Left hindlimb (tissue), 1 donor: Measurements from ENCODE around the gene UBE2D2.
A peak's percentile ranks its signal among the peaks of the same experiment; 100 is the strongest.

Experiments
- DNase-seq: peaks from one replicate; pipeline ENCODE4 v3.0.0-alpha.2; 2018

UBE2D2 gene

DNA sequence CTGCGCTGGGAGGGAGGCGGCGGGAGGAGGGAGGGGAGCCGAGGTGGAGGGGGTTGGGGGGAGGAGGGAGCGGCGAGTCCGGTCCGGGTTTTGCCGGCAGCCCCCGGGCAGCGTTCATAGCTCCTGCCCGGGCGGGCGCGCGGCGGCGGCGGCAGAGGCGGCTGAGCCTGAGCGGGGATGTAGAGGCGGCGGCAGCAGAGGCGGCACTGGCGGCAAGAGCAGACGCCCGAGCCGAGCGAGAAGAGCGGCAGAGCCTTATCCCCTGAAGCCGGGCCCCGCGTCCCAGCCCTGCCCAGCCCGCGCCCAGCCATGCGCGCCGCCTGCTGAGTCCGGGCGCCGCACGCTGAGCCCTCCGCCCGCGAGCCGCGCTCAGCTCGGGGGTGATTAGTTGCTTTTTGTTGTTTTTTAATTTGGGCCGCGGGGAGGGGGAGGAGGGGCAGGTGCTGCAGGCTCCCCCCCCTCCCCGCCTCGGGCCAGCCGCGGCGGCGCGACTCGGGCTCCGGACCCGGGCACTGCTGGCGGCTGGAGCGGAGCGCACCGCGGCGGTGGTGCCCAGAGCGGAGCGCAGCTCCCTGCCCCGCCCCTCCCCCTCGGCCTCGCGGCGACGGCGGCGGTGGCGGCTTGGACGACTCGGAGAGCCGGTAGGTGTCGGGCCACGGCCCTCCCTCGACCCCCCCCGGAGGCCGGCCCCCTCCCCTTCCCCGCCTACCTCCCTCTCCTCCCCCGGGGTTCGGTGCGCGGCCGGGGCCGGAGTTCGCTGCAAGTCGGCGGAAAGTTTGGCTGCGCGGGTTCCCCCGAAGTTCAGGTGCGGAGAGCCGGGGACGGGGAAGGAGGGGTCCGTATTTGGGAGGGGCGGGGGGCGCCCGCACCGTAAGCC, 87.3 kb downstream of the UBE2D2 start, which contains the start of gene CXXC5:
Gene CXXC5, plus strand, starts transcription at position 145 of the 877 bp plus-strand sequence. CDS start 32,175 bp downstream, outside the sequence.
- DNase-seq = peak; percentile 91

DNA sequence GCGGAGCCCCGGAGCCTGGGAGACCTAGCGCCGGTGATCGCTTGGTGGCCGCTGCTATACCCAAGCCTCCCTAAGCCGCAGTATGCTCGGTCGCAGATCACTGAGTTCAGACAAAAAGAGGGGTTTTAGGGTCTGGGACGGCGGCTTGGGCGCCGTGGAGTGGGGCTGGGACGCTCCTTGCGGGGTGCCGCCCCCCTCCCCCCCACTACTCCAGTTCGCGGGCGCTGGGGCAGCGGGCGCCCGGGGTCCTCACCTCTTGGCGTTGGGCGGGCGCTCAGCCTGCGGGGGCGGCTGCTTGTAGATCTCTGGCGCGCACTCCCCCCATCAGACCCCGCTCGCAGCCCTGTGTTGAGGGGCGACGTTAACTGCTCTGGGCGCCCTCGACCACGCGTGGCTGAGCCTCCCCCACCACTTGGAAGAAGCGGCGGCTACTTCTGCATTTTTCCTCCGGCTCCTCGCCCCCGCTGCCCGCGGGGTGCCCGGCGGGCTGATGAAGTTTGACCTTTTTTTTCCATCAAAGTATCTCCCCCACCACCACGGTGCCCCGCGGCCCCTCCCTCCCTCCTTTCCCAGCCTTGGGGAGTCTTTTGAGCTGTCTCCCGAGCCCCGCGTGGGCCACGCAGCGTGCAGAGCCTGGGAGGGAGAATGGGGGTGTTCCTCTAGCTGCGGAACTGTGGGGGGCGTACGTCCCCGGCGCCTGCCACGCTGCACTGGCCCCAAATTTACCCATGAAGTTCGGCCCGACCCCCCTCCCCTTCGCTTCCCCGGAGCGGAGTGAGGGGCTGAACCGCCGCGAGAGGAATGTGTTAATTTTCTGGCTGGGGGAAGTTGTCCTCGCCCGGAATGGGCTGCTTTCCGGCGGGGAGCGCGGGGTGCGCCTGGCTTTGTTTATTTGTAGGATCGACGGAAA, 88.2 kb downstream of the UBE2D2 start:
- peak; percentile 61 for DNase-seq

DNA sequence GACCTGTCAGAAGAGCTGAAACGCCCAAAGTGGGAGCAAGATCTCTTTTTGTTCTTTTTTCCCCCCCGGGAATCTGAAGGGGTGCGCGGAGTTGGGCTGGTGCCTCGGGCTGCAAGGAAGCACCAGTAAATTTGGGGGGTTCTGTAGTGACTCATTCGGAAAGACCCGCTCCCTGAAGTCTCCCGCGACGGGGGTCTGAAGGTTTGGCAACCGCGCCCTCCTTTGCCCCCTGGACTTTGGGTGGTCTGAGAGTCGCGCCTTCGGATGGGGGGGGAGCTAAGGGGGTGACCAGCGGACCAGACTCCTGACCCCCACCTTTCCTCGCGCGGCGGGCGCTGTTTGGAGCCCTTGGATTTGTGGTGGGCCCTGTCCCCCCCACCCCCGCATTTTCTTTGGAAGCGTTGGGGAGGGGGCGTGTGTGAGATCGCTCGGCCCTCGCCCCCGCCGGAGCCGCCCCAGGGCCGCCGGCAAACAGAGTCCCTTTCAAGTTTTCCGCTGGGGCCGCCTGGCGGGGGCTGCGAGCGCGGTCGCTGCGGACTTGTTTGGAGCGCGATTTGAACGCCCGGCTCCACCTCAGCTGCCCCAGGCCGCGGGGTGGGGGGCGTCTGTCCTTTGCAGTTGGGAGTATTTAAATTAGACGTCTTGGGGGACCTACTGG, 89.0 kb downstream of the UBE2D2 start:
- peak; percentile 57 for DNase-seq

DNA sequence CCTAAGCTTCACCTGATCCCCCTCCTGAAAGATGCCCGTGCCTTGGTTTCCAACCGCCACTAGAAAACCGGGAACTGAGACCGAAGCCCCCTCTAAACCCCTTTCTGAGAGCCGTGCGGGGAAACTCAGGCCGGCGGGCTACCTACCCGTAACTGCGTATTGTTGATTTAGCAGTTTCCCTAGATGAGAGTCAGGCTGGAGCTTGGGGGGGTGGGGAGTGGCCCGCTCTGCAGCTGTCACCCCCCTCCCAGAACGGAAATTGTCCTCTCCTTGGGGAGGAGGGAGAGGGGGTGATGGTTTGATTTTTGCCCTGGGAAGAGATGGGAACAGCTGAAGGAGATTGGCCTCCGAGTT, 89.5 kb downstream of the UBE2D2 start:
- peak; percentile 45 for DNase-seq

DNA sequence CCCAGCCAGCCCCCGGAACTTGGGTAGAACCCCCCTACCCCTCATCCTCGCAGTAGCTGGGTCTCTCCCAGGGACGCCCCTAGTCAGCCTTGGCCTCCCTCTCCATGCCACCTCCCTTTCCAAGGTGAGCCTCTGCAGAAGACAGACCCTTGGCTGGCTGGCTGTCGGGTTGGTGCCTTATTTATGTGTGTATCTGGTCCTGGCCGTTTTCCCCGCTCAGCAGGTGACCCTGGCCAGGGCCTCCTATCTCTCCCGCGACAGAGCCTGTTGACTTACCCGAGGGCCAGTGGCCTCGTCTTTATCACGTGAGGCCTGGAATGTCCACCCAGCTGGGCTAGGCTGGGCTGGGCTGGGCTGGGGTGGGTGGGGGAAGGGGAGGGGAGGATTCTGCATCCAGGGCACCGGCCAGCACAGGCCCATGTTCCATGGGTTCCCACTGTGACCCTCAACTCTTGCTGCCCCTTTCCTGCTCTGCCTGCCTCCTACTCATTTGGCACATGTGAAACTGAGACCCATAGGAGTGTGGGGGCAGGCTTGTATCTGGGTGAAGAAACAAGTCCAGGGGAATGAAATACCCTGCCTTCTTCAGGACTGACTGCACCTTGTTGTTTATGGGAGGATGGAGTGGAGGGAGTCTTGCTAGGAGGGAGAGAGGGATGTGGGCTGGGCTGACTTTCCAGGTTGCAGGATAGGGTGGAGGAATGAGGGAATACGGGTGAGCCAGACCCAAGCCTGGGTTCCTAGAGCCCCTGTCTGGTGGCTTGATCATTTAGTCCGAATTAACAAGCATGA, 90.1 kb downstream of the UBE2D2 start:
- peak; percentile 45 for DNase-seq

DNA sequence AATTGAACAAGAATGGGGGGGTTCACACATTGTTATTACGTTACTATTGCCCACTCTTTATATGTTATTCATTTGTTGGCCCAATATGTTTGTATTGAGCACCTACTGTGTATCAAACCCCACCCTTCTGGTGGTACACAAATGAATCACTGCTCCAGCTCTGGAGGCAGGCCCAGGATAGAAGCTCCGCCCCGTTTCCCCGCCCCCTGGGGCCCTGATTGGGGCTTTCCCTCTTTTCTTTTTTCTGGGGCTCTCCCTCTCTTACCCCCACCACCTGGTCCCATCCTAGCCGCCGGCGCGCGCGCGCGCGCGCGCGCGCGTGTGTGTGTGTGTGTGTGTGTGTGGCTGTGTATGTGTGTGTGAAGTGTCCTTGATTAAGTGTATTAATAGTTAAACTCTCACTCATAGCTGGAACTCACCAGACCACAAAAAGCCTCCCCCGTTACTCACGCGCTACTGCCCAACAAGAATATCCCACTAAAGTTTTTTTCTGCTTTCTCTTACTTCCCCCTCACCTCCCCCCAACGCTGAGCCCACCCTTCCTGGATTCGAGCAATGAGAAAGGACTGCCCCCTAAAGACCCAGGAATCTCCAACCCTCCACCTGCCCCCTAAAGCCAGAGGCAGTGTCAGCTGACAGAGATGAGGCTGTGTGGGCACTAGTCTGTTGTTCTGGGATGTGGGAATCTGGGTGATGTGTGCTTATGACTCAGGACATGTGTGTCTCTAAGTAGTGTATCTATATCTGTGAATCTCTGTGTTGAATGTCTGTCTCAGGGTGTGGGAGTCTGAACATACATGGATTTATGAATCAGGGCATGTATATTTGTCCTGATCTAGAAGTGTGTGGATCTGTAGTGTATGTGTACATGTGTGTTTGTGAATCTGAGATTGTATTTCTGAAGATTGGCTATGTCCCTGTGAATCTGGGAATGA, 91.0 kb downstream of the UBE2D2 start:
- DNase-seq = peak; percentile 81

DNA sequence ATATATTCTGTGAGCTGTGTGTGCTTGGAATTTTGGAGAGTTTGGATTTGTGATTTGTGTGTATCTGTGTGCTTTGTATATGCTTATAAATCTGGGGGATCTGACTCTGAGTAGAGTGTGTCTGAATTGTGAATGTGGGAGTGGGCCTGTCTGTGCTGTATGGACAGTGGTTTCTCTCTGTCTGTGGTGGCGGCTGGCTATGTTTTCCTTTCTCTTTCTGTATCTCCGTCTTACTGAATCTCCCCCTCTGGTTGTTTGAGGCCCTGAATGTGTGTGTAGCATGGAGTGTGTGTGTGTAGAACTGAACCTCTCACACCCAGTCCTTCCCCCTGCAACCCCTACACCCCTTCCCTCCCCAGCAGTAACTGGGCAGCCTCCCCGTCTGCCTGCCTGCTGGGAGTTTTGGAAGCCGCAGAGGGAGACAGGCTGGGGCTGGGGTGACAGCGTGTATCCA, 91.7 kb downstream of the UBE2D2 start:
- no peak for DNase-seq

DNA sequence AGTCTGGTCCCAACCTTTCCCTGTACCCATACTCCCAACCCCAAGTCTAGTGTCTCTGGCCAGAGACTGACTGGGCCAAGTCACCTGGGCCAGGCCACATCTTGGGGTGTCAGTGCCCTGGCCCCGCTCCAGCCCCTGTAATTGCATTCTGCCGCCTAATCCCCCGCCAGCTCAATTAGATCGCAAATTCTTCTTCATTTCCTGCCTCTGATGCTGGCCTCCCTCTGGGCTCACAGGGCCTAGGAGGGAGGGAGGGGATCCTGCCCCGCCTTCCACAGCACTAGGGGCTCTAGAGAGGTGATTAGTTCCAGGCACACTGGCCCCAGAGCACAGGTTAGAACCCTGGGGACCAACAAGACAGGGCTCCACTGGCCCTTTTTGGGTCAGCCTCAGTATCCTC, 92.5 kb downstream of the UBE2D2 start:
- DNase-seq = no peak

DNA sequence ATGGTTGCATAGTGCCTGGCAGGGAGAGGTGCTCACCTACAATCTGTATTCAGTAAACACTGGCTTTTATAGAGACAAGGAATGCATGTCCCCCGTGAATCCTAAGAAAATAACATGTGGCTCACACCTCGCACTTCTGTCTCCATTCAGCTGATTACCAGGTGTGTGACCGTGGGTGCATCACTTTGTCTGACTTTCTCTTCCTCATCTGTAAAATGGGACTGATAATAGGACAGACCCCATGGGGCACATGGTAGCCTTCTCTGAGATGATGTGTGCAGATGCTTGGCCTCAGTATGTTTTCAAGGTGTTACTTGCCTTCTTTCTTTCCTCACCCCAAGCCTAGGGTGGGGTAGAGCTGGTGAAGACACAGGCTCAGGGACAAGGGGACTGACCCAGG, 93.3 kb downstream of the UBE2D2 start:
- no peak for DNase-seq

DNA sequence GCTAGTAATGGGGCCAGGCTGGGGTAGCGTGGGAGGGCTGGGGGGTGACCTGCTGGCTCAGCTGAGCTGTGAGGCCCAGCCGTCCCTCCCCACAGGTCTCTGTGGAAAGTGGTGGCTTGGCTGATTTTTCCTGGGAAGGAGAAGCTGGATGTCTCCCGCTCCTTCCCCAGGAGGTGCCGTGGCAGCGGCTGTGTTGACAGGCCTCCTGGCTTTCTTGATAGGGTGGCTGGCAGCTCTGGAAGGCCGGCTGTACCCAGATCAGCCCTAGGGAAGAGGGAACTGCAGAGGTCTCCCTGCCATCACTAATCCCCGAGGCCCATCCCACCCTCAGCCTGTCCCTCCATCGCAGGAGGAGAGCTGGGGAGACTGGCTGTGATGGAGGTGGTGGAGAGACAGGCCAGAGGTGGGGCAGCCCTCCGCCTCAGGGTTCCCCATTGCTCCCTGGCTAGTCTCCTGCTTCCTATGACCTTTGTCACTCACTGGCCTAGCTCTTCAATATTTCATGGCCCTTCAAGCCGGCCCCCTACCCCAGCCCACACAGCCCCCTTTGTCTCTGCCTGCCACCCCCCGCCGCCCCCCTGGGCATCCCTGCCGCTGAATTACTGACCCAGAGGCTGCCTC, 93.8 kb downstream of the UBE2D2 start:
- DNase-seq = no peak

DNA sequence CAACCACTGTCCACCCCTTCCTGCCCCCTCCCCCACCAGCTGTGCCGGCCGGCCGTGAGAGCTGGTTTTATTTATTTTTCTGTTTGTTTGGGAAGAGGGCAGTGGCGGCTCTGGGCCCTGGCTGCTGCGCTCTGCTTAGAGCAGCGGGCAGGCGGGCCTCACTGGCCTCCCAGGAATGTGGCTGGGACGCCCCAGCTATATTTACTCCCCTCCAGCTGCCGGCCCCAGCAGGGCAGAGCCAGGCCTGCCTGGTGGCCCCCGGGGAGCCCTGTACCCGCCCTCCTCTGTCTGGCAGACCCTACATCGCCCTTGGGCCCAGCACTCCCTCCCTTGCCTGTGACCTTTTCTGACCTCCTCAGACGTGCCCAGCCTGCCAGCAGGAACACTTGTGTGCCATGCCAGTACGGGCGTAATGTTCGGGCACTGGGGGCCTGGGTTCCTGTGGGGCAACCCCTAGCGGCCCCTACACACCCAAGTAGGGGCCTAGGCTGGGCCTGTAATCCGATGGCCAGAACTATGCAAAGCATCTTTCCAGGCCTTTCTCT, 94.7 kb downstream of the UBE2D2 start:
- DNase-seq = peak; percentile 79

DNA sequence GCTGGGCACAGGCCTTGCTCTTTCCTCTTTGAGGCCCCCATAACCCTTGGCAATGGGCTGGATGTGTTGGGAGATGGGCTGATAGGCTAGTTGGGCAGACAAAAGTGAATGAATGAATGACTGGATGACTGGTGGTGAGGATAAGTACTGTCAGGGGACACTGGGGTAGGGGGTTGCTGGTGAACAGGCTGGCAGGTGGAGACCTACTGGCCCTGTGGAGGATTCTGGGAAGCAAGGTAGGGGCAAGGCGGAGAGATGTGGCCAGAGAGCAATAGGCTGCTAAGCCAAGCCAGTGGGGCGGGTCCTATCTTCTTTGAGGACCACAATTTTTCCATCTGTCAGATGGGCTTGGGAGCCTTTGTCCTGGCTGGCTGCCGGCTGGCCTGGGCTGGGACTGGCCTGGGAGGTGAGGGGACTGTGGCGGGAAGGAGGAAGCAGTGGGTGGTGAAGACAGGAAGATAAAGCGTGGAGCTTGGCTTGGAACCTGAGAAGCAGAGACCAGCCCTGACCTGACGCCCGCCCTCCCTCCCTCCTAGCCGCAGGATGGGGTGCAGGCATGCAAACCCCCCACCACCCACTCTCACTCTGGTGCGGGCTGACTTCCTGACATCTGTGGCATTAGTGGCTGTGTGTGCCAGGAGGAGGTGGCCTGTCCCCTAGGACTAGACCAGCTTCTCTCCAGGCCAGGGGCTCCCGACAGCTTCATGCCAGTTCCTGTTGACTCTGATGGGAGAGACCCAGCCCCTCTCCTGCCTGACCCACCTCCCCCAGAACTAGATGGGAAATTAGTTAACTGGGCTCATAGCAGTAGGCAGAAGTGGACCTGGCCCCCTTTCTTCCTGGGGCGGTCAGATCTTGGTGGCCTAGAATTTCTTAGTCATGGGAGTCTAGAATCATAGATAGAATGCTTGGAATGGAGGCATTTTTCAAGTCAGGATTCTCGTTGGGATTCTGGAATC, 96.5 kb downstream of the UBE2D2 start:
- DNase-seq = no peak

DNA sequence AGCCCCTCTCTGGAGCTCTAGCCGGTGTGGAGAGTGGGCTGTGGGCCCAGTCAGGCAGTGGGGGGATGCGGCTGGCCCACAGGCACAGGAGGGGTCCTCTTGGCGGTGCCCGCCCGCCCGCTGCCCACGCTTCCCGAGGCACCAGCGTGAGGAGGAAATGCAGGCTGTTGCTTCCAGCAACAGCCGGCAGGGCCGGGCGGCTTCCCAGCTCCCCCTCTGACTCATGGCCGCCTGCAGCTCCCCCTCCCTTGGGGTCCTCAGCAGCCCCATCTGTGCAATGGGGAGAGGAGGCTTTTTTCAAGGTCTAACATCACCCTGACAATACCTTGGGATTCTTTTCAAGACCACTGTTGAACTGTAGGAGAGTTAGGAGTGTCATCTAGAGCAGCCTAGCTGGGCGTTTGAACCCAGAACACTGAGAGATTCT, 97.4 kb downstream of the UBE2D2 start:
- no peak for DNase-seq

DNA sequence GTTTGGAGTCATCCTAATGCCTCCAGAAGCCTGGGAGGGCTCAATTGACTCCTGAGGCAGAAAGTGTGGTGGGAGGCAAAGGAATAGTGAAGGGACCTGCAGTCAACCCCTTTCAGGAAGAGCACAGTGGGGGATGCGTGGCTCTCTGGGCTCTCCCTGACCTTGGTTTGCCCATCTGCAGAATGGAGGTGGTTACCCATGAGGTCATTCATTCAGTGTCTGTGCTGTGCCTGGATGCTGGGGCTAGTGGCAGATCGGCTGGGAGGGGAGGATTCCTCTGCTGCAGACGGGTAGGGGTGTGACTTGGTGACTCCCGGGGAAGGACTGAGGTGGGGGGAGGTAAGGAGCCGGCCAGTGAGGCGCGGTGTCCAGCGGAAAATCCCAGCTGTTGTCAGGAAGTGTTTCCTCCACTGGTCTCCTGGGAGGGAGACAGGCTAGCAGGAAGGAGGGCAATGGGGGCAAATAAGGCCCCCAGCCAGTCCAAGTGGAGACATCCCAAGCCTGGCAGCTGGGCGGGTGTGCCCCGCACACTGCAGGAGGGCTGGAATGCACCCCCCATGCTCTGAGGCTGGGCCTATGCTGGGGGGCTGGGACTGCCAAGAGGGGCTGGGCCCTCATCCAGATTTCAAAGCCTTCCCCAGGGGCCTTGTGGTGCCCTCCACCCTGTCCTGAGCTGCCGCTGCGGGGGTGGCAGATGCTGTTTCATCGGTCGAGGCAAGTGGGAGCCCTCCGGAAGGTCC, 98.0 kb downstream of the UBE2D2 start:
- peak; percentile 71 for DNase-seq

DNA sequence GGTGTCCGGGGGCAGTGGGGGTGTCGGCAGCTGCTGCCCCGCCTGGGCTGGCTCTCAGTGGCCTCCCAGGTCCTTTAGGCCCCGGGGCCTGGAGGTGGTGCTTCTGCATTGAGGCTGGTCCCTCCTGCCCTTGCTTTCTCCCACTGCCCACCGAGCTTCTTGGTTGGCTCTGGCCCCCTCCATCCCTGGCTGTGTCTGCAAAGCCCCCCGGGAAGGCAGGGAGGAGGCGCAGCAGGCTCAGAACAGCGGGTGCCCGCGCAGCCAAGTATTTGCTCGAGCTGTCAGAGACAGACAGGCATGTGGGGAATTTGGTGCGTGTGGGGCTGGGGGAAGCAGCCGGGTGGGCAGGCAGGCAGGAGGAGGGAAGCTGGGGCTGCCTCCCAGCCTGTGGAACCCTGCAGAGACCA, 98.6 kb downstream of the UBE2D2 start:
- peak; percentile 70 for DNase-seq

DNA sequence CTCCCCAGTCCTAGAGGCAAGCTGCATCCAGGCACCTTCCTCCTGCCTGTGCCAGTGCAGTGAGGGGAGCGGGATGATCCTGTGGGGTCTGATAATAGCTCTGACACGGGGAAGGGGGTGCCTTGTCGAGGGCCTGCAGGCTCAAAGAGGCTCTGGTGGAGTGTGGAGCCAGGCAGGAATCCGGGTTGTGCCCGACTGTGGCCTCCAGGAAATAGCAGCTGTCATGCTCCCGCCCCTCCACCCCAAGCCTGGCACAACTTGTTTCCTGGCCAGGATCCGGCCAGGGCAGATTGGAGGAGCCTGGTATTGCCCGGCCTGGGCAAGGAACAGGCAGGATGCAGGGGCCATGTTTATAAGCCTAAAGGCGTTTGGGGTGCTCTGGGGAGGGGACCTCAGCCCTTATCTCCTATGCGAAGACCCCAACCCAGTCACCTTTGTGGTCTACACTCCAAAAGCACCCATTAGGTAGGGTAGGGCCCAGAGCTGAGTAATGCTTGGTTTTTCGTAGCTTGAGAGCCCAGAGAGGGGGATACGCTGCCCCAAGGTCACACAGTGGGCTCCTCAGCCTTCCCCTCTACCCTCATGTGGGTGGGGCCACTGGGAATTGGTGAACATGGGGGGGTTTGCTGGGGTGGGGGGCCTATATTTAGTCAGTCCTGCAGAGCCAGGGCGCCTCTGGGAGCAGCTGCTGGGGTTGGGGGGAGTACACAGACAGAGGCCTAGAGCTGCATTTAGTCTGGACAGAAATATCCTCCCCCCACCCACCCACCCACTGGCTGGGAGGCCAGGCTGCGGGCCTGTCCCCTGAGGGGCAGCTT, 99.2 kb downstream of the UBE2D2 start:
- peak; percentile 78 for DNase-seq
